ENCODE results near the gene BHLHE41.

DNA sequence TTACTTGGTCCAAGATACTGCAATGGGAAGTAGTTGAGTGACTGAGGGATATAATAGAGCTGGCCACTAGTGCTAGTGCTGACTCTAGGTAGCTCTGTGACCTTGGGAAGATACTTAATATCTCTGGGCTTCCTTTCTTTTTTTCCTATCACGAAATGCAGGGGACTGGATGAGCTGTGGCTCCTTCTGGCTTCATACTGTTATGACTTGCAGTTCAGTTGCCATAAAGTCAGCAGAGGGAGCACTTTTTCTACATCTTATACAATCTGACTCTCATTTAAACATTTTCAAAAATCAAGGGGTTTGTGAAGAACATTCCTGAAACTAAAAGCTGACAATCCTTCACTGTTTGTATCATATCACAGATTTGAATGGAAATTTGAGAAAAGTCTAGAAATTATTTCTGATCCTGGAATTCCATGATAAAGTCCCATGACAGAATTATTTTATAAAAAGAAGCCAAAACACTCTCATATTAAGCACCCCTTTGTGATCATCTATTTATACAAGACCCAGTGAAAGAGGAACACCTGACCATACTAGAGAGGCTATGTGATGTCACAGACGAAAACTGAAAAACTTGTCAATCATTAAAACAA, 5.3 kb downstream of the BHLHE41 start:
- TF ChIP-seq, protein P1, sequence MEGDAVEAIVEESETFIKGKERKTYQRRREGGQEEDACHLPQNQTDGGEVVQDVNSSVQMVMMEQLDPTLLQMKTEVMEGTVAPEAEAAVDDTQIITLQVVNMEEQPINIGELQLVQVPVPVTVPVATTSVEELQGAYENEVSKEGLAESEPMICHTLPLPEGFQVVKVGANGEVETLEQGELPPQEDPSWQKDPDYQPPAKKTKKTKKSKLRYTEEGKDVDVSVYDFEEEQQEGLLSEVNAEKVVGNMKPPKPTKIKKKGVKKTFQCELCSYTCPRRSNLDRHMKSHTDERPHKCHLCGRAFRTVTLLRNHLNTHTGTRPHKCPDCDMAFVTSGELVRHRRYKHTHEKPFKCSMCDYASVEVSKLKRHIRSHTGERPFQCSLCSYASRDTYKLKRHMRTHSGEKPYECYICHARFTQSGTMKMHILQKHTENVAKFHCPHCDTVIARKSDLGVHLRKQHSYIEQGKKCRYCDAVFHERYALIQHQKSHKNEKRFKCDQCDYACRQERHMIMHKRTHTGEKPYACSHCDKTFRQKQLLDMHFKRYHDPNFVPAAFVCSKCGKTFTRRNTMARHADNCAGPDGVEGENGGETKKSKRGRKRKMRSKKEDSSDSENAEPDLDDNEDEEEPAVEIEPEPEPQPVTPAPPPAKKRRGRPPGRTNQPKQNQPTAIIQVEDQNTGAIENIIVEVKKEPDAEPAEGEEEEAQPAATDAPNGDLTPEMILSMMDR (conservative IDR thresholded peaks at IDR 0.05 in 1 of 2, IDR thresholded peaks at IDR 0.05 in 1 of 2; ENCODE audit: low read depth in 1 of 2, low read length in 2 of 2): peak; percentile 57 to 69
- TF ChIP-seq EZH2 (IDR thresholded peaks at IDR 0.05; ENCODE audit: low read length, missing control alignments): no peak

Data from fibroblast of lung (primary cell).